ENCODE measurements around the gene SPATA22. TPM values are rescaled to one million over a fixed set of nuclear protein-coding genes. Genes with fewer than 3 reads are reported as not detected.
"Not testable (repeated sequence)": the region's sequence is repeated elsewhere in the genome, so short reads cannot be mapped to it uniquely, and the experiment has no call there.

Gene SPATA22, protein sequence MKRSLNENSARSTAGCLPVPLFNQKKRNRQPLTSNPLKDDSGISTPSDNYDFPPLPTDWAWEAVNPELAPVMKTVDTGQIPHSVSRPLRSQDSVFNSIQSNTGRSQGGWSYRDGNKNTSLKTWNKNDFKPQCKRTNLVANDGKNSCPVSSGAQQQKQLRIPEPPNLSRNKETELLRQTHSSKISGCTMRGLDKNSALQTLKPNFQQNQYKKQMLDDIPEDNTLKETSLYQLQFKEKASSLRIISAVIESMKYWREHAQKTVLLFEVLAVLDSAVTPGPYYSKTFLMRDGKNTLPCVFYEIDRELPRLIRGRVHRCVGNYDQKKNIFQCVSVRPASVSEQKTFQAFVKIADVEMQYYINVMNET
- 3.7 TPM for total RNA-seq

DNA sequence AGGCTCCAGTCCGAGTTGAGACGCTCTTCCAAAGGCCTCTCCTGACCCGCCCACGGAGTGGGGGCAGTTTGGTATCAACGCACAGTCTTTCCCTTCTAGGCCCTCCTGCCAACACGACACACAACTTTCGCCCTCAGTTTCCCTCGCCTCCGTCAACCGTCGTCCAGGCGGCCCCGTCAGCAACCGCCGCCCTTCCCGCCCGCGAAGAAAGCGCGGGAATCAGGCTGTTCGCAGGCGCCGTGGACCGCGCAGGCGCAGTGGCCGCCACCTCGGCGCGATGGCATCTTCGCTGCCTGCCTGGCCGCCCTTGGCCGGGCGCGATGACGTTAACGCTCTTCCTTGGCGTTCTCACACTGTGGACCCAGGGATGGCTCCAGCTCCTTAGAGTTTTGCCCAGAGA, at the start of gene SPATA22:
Gene SPATA22, minus strand, starts transcription at position 221 of the 400 bp plus-strand sequence. CDS start 2,494 bp downstream, outside the sequence.
- DNase-seq (ENCODE audit: low spot score in 2 of 2) (no peak), FAIRE-seq (no peak)

DNA sequence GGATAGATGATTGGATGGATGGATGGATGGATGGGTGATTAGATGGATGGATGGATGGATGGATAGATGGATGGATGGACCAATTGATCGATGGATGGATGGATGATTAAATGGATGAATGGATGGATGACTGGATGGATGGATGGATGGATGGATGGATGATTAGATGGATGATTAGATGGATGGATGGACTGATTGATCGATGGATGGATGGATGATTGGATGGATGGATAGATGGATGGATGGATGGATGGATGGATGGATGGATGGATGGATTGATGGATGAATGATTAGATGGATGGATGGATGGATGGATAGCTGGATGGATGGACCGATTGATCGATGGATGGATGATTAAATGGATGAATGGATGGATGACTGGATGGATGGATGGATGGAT, 47.9 kb upstream of the SPATA22 start:
- not testable (repeated sequence) for FAIRE-seq; DNase-seq (ENCODE audit: low spot score in 2 of 2)

DNA sequence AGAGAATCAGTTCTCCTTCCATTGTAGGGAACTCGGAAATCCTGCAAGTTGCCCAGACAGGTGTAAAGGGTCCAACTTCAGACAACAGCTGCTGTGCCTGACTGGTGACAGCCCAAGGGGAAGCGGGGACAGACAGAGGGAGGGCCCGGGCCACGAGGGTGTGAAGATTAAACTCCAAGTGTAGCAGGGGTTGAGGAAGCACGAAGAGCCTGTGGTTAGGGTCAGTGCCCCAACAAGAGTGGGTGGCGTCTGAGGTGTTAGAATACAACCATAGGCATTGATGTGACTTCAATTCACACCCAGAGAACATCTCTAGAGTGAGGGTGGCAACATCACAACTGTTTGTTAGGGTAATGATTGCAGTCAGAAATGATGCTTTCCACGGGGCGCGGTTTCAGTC, 43.3 kb upstream of the SPATA22 start:
- DNase-seq (ENCODE audit: low spot score in 2 of 2) = no peak
- no peak for FAIRE-seq

DNA sequence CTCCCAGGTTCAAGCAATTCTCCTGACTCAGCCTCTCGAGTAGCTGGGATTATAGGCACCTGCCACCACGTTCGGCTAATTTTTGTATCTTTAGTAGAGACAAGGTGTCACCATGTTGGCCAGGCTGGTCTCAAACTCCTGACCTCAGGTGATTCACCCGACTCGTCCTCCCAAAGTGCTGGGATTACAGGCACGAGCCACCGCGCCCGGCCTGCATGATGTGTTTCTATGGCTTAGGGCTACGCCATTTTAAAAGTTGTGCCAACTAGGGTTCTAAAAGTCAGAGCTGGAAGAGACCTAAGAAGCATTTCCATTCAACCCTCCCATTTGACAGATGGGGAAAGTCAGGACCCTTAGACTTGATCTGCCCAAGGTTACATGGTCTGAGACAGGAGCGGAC, 42.5 kb upstream of the SPATA22 start:
- not testable (repeated sequence) for DNase-seq (ENCODE audit: low spot score in 2 of 2); FAIRE-seq

DNA sequence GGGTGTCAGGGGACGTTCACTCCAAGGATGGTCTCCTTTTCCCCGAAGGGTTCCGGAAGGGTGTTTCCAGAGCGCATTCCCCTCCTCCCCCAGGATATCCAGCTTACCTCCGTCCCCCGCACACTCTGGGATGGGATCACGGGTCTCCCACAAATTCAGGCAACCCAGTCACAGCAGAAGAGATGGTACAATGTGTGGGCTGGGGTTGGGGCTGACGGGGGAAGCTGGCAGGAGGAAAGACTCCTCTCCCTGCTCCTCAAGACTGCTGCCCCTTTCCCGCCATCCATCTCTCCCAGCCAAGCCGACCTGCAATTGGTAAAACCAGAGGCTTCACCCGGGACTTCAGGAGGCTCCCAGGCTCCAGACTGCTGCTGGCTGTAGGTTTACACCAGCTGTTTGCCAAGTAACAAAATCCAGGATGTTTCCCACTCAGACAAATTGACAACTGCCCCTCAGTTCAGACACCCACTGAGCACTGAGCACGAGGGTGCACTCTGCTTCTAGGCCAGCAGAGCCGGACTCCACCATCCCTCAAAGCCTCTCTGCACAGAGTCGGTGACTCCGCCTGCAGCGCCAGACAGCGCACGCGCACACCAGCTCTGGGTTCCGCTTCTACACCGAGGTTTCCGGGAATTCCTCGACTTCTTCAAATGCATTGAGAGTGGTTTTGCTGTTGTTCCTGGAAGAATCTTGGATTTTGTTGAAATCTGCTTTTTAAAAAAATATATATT, 41.9 kb upstream of the SPATA22 start:
- FAIRE-seq (no peak), DNase-seq (ENCODE audit: low spot score in 2 of 2) (no peak)

DNA sequence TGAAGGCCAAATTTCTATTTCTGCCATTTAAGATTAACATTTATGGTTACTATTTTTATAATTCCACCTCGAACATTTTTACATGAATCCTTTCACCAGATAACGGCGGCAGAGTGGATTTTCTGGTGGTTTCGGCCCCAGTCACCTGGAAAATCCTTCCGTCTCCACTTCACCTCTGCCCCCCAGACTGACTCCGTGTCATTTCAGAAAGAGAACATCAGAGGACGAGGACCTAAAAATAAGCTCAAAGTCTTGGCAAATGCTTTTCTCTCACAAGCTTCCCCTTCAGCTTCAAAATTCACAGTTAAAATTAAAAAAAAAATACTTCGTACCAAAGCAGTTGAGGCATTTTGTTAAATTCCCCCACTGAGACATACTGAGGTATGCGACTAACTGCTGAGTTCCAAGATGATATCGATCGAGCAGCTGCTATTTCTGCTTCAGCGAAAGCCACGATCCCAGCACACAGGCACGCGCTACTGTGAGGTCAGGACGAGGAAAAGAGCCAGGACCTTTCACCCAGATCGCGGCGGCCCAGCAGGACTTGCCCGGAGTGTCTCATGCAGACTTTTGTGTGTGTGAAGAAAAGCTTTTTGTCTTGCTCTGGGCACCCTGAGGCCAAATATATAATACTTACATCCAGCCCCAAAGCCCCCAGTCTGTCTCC, 41.0 kb upstream of the SPATA22 start:
- DNase-seq (ENCODE audit: low spot score in 2 of 2) = peak in 1 of 2 donors; percentile 47
- FAIRE-seq = peak; percentile 57

DNA sequence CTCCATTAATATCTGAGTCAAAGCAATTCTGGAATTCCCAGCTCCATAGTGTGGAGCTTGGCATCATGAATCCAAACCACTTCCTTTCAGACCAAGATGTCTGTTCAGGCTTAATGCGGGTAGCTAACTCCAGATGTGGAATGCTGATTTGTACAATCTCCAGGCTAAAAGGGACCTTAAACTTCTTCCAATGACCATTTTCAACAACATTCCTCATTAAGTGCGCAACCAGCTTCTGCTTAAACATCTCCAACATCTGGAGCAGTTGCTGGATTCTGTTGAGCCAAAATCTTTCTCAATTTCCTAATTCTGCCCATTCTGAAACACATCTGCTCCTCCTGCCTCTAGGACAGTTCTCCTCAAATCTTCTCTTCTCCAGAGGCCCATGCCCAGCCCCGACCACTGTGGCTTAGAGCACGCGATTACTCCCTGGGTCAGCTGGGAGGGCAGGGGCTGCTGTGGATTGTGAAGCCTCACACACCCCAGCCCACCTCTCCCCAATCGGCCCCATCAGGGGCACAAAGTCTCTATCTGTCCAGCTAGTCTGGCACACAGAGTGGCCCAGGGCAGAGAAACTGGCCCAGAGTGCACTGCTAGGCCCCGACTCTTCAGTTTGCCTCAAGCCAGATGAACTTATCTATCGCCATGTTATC, 40.4 kb upstream of the SPATA22 start:
- DNase-seq (ENCODE audit: low spot score in 2 of 2) = no peak
- FAIRE-seq = no peak

DNA sequence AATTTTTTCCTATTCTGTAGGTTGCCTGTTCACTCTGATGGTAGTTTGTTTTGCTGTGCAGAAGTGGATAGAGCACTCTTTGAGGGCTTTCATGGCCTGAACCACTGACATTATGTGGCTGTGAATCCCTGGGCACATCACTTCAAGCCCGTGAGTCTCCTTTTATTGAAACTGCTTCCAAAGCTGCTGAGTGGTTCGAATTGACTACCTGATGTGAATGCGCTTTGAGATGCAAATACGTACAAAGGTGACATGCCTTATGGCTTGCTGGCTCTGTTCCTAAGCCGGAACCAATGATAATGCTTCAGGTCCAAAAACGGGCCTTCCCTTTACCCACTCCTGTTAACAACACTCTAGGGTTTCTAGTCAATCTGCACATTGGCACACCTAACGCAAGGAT, 38.5 kb upstream of the SPATA22 start:
- no peak for FAIRE-seq
- no peak for DNase-seq (ENCODE audit: low spot score in 2 of 2)

DNA sequence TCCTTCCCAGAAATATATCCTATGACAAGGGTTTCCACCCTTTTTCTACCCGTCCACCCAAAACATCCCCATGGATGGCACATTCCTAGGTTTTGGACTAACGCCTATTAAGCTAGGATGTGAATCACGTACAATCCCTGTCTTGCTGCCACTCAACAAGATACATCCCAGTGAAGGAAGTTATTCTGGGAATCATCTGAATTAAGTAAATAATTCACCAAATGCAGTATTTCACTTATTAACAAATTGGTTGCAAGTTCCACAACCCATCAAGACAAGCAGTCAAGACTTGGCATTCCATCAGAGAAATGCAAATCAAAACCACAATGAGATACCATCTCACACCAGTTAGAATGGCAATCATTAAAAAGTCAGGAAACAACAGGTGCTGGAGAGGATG, 36.2 kb upstream of the SPATA22 start:
- DNase-seq (ENCODE audit: low spot score in 2 of 2) = no peak

DNA sequence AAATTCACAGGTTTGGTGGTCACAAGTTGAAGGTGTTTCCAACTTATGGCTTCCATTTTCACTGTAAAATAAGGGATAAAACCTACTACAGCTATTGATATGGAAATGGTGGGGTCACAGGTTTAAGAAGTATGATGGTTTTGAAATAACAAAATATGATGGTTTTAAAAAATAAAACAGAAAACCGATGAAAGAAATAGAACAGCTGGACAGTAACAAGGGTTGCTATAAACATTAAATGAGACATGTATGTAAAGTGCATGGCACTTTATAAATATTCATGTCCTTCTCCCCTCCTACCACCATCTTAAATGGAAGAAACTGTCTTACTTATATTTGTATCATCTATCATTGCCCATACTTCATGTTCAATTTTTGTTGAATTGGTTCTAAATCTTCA, 35.5 kb upstream of the SPATA22 start:
- DNase-seq (ENCODE audit: low spot score in 2 of 2) (no peak), FAIRE-seq (no peak)

More for the DNA sequence above, 36.2 kb upstream of the SPATA22 start:
- no peak for FAIRE-seq

DNA sequence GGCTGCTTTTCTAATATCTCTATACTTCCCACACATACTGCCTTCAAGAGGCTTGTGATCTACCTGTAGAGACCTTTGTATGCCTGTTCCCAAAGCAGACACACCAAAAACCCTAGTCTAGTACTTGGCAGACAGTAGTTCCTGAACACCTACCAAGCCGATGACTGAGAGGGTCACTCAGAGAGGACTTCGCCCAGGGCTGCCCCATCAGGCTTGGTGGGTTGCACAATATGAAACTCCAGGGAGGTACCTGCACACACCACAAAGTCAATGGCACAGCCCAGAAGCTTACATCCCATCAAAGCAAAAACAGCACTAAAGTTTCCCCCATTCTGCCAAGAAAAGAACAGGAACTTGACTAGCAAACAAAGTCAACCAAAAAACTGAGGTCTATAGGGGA, 34.4 kb upstream of the SPATA22 start:
- FAIRE-seq (no peak), DNase-seq (ENCODE audit: low spot score in 2 of 2) (no peak)

DNA sequence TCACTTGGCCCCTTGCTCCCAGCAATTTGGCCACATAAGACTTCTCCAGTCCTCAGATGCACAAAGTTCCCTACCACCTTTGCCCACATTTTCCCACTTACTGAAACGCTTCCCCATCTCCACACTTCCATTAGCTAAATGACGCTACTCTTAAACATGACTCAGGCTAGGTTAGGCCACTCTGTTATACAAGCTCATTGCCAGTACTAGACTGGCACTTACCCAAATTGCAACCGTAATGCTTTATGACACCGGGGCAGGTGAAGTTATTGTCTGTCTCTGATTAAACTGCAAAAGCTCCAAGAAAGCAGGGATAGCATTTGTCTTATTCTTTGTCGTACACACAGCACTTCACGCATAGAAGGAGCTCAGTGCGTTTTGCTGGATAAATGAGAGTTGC, 33.4 kb upstream of the SPATA22 start:
- DNase-seq (ENCODE audit: low spot score in 2 of 2) (no peak), FAIRE-seq (no peak)

DNA sequence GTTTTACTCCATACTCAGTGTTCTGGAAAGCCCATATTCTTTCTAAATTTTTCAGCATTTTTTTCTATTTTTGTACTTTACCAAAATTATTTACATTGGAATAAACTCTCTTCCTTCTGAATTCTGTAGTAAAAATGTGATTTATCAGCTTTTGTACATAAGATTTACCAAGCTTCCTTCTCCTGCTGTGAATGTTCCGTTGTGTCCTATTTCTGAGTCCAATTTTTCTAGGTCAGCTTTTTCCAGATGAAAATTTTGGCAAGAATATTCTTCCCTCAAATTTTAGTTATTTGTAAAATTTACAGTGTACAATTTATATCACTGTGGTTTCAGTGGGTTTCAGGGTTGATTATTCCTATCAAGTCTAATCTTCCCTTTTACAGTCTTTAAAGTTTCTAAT, 31.7 kb upstream of the SPATA22 start:
- FAIRE-seq (peak; percentile 36), DNase-seq (ENCODE audit: low spot score in 2 of 2) (no peak)

DNA sequence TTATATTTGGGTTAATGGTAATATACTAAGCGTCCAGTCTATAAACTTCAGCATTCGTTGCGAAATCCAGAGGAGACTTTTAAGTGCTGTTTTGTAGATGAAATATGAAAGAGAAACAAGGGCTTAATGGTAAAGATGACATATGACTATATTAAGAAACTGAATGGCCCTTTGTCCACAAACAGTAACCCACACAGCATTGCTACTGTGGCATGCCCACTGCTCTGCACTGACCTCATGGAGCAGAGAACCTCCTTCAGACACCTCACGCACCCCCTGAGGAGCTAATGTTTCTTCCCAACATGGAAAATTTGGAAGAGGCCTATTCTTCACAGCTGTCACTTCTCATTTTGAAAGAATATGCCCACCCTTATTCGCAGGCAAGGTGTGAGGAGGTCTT, 30.8 kb upstream of the SPATA22 start:
- FAIRE-seq (peak; percentile 54), DNase-seq (ENCODE audit: low spot score in 2 of 2) (peak in 1 of 2 donors; percentile 25)

DNA sequence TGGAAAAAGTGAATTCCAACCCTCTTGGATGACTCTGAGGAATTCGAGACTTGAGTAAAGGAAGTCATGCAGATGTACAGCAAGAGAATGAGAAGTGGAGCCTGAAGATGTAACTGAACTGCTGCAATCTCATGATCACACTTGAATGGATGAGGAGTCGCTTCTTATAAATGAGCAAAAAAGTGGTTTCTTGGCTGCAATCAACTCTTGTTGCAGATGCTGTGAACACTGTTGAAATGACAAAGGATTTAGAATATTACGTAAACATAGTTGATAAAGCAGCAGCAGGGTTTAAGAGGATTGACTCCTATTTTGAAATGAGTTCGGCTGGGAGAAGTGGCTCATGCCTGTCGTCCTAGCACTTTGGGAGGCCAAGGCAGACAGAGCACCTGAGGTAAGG, 29.7 kb upstream of the SPATA22 start:
- FAIRE-seq = no peak
- DNase-seq (ENCODE audit: low spot score in 2 of 2) = no peak

DNA sequence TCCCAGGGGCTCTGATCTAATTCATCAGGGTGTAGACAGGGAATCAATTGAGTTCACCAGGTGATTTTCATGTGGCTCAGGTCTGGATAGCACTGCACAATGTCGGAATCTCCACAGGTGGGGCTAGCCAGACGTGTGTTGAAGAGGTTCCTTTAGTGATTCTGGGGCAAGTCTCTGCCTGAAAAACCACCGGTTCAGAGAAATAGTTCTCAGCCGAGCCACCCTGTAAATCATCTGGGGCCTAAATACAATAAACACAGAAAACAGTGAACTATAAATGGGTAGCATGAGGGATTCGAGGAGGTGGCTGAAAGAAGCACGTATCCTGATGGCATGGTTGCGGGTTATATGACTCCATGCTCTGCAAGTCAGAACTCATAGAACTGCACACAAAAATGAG, 25.5 kb upstream of the SPATA22 start:
- DNase-seq (ENCODE audit: low spot score in 2 of 2) = no peak
- no peak for FAIRE-seq

DNA sequence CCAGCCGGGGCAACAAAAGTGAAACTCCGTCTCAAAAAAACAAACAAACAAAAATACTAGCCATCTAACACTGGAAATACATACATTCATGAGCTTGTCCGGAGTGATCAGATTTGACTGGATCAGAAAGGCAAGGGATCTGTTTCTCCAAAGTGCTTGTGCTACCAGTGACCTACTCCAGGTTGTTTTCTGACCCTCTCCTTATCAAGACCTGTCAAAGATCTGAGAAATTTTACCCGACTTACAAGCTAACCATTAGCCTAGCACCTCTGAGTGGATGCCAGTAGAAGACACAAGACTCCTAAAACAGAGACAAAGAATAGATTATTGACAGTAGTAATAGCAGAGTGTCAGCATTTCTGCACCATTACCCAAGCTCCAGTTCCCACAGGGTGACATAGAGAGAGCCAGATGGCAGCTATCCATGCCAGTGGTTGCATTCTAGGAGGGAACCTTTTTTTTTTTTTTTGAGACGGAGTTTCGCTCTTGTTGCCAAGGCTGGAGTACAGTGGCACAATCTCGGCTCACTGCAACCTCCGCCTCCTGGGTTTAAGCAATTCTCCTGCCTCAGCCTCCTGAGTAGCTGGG, 14.0 kb upstream of the SPATA22 start:
- DNase-seq (ENCODE audit: low spot score in 2 of 2) (no peak), FAIRE-seq (no peak)

DNA sequence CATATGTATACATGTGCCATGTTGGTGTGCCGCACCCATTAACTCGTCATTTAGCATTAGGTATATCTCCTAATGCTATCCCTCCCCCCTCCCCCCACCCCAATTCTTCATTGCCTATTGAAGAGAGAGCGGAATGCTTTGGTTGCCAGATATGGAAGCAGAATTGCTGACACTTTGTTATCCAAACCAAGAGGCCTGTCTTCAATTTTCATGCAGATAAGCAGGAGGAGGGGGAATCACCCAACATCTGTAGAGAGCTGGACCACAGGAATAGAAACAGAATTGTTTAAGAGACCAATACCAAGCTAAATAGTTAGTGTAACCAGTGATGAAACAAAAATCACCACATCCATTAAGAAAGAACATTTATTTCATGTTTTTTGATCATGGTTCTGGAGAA, 11.2 kb upstream of the SPATA22 start:
- no peak for DNase-seq (ENCODE audit: low spot score in 2 of 2)
- FAIRE-seq = no peak

DNA sequence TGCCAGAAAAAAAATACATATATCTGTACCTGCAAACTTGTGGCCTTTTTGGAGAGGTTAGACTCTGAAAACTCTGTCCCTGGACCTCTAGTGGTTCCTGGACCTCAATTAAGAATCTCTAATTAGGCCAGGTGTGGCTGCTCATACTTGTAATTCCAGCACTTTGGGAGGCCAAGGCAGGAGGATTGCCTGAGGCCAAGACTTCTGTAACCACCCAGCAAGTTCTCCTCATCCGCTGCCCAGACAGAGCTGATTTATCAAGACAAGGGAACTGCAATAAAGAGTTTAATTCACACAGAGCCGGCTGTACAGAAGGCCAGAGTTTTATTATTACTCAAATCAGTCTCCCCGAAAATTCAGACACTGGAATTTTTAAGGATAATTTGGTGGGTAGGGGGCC, 8.4 kb upstream of the SPATA22 start:
- DNase-seq (ENCODE audit: low spot score in 2 of 2) (no peak), FAIRE-seq (no peak)

DNA sequence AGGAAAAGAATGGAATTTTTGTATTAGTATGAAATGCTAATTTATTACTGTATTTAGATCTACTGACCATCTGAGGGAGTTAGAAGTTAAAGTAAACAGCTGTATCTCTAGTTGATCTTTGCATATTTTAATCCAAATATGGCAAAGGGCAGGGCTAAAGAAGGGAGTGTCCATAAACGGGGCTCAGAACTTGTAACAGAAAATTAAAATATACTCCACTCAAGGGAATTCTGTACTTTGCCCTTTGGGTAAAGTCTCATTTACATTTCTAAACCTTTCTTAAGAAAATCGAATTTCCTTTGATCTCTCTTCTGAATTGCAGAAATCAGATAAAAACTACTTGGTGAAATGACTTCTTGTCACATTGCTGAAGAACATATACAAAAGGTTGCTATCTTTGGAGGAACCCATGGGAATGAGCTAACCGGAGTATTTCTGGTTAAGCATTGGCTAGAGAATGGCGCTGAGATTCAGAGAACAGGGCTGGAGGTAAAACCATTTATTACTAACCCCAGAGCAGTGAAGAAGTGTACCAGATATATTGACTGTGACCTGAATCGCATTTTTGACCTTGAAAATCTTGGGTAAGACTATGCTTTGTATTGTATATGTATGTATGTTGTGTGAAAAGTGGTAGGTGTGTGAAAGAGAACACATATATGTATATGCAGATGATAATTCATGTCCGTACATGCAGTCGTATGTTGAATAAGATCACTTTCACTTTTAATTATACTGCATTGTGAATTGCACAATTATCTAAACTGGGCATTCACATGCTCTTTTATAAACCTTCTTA, 4.4 kb upstream of the SPATA22 start, which contains the start of gene ASPA:
Gene ASPA, plus strand, starts transcription at position 186 of the 799 bp plus-strand sequence. Its CDS starts 163 bp downstream, at position 349.
- FAIRE-seq = peak; percentile 34
- DNase-seq (ENCODE audit: low spot score in 2 of 2) = peak in 1 of 2 donors; percentile 48
